NCI-H510A treated with DMSO at 0.1 percent for 48 hours (cell line): ENCODE results near the gene CCDC81.
"Not testable (repeated sequence)": the region's sequence is repeated elsewhere in the genome, so short reads cannot be mapped to it uniquely, and the experiment has no call there.

Experiments used
- DNase-seq: peaks from one replicate; lab custom pipeline; 2025; lab: John Stamatoyannopoulos, UW

The CCDC81 gene

GRCh38 chr11:86374586-86374985, at the start of gene CCDC81:
Gene CCDC81 (plus strand): TSS chr11:86374887. CDS start chr11:86375164, 277 bp downstream.
- DNase-seq: no peak

GRCh38 chr11:86335131-86335767, 39.4 kb upstream of the CCDC81 start:
- no peak for DNase-seq

- no peak for DNase-seq
Measured at GRCh38 chr11:86337227-86337626, 37.5 kb upstream of the CCDC81 start.

GRCh38 chr11:86341382-86341781, 33.3 kb upstream of the CCDC81 start:
- no peak for DNase-seq

GRCh38 chr11:86346513-86346912, 28.2 kb upstream of the CCDC81 start:
- no peak for DNase-seq

- no peak for DNase-seq
Measured at GRCh38 chr11:86355256-86355655, 19.4 kb upstream of the CCDC81 start.

GRCh38 chr11:86357412-86357811, 17.3 kb upstream of the CCDC81 start:
- not testable (repeated sequence) for DNase-seq

- no peak for DNase-seq
Measured at GRCh38 chr11:86358720-86359119, 16.0 kb upstream of the CCDC81 start.

- no peak for DNase-seq
Measured at GRCh38 chr11:86360775-86361395, 13.8 kb upstream of the CCDC81 start.

- no peak for DNase-seq
Measured at GRCh38 chr11:86363424-86363823, 11.3 kb upstream of the CCDC81 start.

GRCh38 chr11:86365546-86365945, 9.1 kb upstream of the CCDC81 start:
- DNase-seq: no peak

- no peak for DNase-seq
Measured at GRCh38 chr11:86369668-86370067, 5.0 kb upstream of the CCDC81 start.

GRCh38 chr11:86370171-86370570, 4.5 kb upstream of the CCDC81 start:
- no peak for DNase-seq

- no peak for DNase-seq
Measured at GRCh38 chr11:86370922-86371594, 3.6 kb upstream of the CCDC81 start.

- DNase-seq: no peak
Measured at GRCh38 chr11:86372041-86372440, 2.6 kb upstream of the CCDC81 start.

- DNase-seq: no peak
Measured at GRCh38 chr11:86372586-86372985, 2.1 kb upstream of the CCDC81 start.

- no peak for DNase-seq
Measured at GRCh38 chr11:86374069-86374468, 618 bp upstream of the CCDC81 start.

GRCh38 chr11:86377972-86378371, 3.3 kb downstream of the CCDC81 start:
- DNase-seq: no peak

GRCh38 chr11:86380295-86381059, 5.8 kb downstream of the CCDC81 start:
- no peak for DNase-seq

- DNase-seq: no peak
Measured at GRCh38 chr11:86383041-86383955, 8.6 kb downstream of the CCDC81 start.

GRCh38 chr11:86386283-86386682, 11.6 kb downstream of the CCDC81 start:
- no peak for DNase-seq

GRCh38 chr11:86386746-86387145, 12.1 kb downstream of the CCDC81 start:
- DNase-seq: no peak
